Prostate gland (tissue), 2 donors: ENCODE data around the gene IQGAP2.

Experiments used
- POLR2AphosphoS5 ChIP-seq: sonication (generic); formaldehyde crosslinking; IDR thresholded peaks from one replicate; pipeline ENCODE4 v1.6.1; 2017; ENCODE audit warnings: antibody characterized with exemption
- TF ChIP-seq, protein P1 (sequence below), 4 experiments: fragments of 200-600 bp in 2 of 4; fragments of 450-650 bp in 2 of 4; sonication (generic) in 2 of 4; IDR thresholded peaks; 1 replicate in 3 of 4; 2 replicates in 1 of 4; pipeline ENCODE4 v1.5.1; 2016 to 2019; ENCODE audit warnings: antibody characterized with exemption in 4 of 4, mild to moderate bottlenecking in 2 of 4, moderate library complexity in 2 of 4

- TF ChIP-seq POLR2AphosphoS5: no peak
- TF ChIP-seq, protein P1, sequence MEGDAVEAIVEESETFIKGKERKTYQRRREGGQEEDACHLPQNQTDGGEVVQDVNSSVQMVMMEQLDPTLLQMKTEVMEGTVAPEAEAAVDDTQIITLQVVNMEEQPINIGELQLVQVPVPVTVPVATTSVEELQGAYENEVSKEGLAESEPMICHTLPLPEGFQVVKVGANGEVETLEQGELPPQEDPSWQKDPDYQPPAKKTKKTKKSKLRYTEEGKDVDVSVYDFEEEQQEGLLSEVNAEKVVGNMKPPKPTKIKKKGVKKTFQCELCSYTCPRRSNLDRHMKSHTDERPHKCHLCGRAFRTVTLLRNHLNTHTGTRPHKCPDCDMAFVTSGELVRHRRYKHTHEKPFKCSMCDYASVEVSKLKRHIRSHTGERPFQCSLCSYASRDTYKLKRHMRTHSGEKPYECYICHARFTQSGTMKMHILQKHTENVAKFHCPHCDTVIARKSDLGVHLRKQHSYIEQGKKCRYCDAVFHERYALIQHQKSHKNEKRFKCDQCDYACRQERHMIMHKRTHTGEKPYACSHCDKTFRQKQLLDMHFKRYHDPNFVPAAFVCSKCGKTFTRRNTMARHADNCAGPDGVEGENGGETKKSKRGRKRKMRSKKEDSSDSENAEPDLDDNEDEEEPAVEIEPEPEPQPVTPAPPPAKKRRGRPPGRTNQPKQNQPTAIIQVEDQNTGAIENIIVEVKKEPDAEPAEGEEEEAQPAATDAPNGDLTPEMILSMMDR (IDR thresholded peaks at IDR 0.05): no peak
Observed at GRCh38 chr5:76514292-76514691, 111.2 kb downstream of the IQGAP2 start.
